Fibroblast of skin of right quadriceps (primary cell): ENCODE data around the gene SDF2L1.
A peak's percentile ranks its signal among the peaks of the same experiment; 100 is the strongest.

ENCODE experiments used
- DNase-seq: peaks from one replicate; pipeline ENCODE4 v3.0.0-alpha.2; 2013

SDF2L1 gene

DNA sequence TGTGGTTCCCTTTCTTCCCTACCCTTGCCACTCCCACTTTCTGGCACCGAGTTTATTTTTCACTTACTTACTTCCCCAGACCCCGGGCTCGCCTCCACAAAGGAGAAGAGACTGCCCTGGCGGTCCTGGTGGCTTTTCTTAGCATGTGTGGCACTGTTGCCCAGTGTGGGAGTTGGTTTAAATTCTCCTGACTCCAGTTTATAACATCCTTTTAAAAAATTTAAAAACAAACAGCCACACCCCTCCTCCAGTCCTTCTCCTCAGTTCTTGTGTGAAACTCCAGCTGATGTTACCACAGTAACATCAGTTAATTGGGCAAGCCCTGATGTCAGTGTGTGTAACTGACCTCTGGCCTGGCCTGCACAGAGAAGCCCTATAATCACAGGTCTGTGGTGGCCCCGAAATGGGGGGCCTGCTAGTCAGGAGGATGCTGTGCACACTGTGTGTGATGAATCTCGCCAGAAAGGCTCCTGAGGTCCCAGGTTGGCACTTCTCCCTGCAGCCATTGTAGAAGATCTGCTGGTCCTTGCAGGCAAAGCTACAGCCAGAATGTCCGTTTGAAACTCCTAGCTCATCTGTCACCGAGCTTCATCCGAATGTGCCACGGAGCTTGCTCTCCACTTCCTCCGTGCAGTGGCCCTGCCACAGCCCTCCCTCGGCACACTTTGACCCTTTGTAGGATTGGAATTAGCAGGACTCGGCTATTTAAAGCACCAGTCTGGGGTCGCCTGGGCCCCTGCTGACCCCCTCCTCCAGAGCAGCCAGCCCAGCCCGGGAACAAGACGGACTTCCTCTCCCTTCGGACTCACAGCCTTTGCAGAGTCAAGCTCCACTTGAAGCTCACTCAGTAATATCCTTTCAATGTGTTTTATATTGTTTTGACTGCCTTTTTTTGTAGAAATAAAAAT lies 19.8 kb upstream of the SDF2L1 start:
- no peak for DNase-seq

DNA sequence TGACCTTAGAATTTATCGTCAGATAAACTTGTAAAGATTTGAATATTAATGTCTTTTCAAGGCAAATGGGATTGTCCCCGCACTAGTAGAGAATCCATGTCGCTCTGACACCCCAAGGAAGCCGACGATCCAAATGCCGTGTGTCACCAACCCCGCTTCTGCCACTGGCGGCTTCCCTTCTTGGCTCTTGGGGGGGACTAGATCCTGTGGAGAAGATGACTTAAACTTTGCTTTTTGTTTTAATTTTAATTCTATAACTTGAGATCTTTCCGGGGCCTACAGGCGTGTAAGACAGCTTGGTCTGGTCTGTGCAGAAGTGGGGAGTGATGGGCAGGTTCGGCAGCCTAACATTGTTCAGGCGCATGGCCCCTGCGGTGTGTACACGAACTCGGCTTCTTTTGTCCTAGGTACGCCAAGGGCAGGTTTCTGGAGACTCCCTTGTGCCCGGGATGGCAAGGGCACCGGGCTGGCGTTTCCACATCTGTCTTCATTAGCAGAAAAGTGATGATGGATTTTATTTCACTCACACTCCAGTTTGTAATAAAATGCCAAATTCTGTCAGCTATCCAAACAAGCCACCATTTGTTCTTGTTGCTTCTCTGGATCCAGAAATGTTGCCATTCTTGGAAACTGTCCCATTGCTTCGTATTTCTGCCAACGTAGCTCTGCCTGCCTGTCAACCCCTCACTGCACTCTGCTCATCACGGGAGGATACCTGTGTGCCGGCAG lies 19.0 kb upstream of the SDF2L1 start:
- no peak for DNase-seq

DNA sequence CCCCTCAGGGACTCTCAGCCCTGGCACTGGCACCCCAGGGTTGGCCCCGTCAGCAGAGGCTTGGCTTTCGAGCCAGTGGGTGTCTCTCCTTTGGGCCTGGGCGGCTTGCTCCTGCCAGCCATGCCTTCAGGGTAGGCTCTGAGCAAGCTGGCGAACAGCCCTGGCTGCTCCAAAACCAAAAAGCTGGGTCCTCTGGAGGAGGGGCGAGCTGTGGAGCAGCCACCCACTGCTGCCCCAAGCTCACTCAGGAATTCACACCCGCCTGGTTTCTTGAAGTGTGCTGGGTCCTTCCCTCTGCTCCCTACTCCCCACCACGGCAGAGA lies 18.5 kb upstream of the SDF2L1 start:
- no peak for DNase-seq

DNA sequence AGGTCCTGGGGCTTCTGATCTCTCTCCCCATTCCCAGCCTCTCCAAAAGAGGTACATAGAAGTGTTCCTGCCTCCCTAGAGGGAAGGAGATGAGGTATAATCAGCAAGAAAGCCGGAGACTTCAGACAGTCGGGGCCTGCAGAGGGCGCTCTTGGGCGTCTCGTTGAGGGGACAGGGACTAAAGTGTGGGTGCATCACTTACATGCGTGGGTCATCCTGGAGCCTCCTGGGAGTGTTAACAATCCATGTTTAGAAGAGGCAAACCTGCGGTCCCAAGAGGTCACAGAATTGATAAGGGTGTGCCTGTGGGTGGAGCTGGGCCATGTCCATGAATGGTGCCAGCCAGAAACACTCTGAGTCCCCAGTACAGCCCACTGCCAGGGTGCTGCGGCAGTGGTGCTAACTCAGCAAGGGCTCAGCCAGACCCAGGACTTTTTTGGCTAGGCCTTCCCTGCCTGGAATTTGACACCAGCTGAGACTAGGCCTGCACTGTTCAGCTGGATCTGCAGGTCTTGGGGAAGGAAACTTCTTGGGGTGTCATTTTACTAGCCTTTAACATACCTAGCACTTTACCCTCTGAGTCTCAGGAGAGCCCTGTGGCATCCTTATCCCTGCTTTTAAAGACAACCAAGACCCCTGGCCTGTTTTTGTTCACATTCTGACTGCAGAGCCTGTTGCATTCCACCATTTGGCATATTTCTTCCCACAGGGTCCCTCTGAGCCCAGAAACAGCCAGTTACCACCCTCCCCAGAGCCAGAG lies 17.8 kb upstream of the SDF2L1 start:
- DNase-seq, result no peak

DNA sequence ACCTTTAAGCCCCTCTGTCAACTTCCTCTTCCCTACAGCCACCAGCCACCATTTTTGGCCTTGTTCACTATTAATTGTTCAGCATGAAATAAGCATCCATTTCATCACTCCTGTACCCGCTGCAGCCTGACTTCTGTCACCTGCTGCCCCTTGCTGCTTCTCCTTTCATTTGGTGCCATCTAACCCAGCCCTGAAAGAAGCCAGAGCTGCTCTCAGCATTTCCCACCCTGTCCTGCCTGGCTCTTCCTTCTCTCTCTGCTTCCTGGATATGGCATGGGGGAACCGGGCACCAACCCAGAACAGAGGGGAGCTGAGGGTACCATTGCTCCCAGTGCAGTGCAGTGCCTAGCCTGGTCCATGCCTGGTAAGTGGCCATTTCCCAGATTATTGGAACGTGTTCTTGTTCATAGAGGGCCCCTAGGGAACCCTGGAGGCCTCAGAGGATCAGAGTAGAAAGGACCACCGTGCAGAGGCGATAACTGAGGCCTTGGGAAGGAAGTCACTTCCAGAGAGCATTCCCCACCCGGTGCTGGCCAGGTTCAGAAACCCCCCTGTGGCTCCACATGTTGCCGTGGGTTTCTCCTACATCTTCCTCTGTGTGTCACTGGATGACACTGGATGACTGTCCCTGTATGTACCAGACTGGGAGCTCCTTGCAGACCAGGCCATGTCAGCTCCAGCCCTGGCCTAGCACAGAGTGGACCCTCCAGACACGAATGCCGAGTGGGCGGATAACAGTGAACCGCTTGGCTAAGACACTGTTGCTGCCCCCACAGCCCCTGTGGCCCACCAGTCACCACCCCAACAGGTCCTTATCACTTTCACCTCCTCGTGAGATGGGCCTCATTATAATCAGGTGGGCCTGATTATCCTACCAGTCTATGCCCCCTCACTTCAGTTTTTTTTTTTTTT lies 17.0 kb upstream of the SDF2L1 start:
- DNase-seq, result no peak

DNA sequence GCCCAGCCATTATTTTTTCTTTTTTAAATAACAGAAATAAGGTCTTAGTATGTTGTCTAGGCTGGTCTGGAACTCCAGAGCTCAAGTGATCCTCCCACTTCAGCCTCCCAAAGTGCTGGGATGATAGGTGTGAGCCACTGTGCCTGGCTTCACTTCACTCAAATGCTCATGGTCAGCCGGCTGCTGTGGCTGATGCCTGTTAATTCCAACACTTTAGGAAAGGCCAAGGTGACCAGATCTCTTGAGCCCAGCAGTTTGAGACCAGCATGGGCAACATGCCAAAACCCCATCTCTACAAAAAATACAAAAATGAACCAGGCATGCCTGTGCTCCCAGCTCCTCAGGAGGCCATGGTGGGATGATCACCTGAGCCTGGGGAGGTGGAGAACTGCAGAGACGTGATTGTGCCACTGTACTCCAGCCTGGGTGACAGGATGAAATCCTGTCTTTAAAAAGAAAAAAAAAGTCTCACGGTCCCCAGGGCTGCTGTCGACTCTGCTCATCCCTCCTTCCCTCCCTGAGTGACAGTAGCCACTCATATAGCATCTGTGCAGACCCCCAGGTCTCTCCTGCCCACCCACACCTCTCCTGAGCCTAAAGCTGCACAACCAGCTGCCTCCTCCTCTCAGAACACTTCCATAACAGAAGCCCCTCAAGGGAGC lies 15.9 kb upstream of the SDF2L1 start:
- DNase-seq, result no peak

DNA sequence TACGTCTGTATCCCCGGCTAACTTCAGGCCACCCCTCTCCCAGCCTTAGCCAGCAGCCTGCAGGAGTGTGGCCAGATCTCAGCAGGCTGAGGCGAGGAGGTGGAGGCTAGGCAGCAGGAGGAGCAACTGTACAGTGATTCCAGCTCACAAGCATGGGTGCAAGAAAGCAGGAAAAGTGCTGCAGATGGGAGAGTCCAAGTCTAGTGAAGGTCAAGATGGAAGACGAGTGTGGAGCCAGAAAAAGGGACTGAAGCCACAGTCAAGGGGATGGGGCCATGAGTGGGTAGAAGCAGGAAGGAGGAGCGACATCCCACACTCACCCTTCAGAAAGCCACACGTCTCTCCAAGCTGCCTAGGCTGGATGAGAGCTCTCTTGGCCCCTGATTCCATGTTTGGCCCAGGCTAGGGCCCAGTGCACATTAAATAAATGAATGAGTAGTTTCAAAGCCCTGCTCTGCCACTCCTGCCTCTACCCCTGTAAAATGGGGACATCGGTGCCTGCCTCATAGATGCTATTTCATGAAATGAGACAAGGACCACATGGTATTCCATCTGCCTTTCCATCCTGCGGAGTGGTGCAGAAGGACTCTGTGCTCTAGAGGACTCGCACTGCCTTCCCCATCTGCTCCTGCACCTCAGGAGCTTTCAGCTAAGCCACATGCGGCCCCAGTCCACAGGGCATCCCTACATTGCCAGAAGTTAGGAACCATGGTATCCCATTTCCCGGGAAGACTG lies 15.2 kb upstream of the SDF2L1 start:
- DNase-seq, result no peak

DNA sequence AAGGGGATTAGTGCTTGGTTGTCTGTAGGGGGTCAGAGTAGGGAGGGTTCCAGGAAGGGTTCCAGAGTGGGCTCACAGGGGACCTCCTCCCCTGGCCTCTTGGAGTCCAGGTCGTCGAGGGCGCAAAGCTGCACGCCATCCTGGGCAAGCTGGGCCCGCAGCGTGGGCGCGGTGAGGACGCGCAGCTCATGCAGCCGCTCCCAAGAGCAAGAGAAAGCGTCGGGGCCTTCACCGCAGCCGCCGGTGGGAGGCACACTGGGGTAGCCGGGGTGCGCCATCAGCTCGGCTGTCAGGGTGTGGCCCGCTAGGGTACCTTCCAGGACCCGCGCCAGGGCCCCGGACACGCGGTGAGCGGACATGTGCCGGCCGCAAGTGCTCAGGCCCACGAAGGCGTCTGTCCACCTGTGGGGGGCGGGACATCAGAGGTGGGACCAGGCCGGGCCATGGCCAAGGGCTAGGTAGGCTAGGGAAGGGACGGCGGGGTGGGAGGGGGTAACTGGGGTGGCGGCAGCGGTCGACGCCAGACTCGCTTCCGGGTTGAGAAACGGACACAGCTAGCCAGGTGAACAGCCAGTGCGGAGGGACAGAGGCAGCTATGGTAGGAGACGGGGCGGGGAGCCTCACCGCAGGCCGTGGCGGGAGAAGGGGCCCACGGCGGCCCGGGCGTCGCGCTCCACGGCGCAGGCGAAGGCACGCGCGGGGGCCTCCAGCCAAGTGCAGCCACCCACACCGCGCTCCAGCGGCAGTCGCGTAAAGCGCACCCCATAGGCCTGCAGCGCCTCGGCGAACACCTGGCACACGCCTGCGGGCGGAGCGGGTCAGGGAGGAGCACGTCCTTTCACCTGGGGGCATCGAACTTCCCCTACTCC lies 13.5 kb upstream of the SDF2L1 start:
- DNase-seq, result no peak

DNA sequence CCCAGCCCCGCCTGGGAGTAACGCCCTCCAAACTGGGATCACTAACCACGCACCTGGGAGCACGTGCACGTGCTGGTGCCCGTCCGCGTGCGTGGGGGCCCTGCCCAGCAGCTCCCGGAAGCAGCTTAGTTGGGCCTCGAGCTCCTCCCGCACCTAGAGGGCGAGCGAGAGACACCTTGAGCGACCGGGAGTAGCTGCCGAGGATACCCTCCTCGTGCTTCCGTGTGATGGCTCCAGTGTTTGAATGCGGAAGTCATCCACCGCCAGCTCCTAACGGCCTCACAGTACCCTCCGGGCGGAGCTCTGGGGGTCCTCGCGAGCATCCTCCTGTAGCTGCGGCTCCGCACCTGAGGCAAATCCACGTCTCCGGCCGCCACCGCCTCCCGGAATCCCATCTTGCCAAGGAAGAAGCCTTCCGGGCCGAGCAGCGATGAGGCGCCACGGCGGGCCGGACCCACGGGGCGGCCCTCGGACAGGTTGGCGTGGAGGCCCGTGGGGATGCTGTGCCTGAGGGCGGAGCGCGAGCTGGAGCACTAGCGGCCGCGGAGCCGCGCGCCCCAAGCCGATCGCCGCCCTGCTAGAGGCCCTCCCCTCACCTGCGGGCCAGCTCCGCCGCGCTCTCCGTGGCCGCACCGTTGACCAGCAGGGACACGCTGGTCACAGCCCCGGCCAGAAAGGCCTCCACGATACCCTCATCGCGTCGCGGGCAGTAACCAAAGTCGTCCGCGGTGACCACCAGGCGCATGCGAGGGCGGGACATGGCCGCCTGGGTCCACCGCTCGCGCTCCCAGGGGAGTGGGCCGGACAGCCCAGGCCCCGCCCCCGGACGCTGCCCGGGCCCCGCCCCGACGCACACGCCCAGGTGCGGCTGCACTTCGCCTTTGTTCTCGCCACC lies 12.6 kb upstream of the SDF2L1 start, which contains the start of gene YDJC:
Gene YDJC (minus strand): TSS at position 768 of the 895 bp plus-strand sequence. CDS start 8 bp downstream, at position 760.
- peak; percentile 88 for DNase-seq

DNA sequence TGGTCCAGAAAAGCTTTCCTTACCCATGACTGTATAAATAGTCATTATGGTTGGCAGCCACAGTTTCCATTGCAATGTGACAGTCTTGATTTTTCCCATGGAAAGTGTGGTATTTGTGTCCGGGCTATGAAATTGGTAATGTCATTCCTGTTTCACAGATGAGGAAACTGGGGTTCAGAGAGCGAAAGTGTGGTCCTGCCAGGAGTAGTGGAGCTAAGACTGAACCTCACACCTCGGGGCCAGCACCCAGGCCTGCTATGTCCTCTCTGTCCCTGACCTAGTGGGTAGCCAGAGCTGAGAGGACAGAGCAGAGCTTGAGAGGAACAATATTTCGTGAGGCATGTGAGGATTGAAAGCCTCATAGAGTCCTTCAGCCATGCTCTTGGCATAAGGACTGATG lies 11.1 kb upstream of the SDF2L1 start:
- no peak for DNase-seq

DNA sequence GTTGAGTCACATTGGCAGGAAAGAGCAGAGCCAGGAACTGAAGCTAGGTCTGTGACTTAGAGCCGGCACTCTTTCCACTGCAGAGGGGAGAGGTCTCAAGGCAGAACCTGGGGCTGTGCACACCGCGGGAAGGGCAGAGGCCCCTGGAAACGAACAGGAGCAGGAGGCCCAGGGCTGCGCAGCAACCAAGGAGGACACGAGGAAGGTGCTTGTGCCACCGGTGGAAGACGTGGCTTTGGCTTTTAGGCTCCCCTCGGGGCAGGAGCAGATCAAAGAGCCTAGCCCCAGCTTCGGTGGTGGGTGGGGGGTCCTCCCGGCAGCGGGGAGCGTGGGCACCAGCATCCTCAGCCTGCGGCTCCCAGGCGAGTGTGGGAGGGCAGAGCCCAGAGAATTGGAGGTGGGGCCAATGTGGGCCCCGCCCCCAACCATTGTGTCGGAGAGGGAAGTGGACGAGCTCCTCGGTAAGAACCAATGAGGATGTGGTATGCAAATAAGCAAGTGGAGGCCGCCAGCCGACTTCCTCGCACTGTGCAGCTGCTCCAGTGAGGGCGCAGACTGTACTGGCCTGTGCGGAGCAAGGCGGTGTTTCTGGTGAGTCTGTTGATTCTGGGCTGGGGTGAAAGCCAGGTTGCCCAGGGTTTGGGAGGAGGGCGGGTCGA lies 9.7 kb upstream of the SDF2L1 start, which contains the start of gene CCDC116:
Gene CCDC116 (plus strand): TSS at position 524 of the 659 bp plus-strand sequence. CDS start 422 bp downstream, outside the sequence.
- no peak for DNase-seq

DNA sequence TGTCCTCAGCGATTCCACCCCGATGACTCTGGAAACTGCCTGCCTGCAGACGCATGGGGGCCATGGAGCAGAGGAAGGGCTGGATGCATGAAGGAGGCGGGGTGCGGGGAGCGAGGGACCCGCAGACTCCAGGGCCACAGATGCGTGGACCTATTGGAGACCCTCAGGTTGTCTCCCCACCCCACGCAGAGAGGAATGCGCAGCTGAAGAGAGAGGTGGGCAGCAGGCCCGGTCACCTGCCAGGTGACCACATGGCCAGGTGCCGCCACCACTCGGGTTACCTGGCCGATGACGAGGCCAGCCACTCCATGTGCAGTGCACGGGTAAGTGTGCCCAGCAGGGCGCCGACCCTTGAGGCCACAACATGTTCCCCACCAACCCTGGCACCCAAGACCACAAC lies 9.2 kb upstream of the SDF2L1 start:
- DNase-seq, result no peak

DNA sequence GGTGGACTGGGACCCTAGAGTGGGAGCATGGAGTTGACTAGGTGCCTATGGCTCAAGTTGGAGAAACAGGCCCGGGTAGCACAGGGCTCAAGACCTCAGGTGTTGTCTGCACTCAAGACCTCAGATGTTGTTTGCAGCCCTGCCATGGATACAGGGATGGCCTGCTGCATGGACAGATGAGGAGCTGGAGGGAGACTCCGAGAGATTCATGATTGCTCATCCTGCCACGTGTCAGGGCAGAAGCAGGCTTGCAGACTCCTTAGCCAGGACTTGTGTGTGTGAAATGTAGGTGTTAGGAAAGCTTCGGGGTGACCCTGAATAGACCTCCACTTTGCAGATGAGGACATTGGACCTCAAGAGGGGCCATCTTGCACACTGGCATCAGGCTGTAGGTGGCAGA lies 8.6 kb upstream of the SDF2L1 start:
- DNase-seq, result no peak

DNA sequence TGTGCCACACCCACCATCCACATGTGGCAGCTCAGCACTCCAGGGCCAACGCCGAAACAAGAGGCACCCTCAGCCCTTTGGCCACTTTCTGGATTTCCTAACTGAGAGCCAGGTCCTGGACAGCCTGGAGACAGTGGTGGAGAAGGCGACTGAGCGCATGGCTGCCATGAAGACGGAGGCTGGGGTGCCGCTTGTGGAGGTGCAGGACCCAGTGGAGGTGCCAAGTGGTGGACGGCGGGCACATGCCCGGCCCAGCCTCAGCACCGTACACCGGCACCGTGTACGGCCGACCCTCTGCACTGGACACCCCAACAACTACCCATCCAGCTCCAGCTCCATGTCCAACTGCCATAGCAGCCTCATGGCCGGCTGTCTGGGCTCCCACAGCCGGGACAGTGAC lies 8.0 kb upstream of the SDF2L1 start:
- no peak for DNase-seq

DNA sequence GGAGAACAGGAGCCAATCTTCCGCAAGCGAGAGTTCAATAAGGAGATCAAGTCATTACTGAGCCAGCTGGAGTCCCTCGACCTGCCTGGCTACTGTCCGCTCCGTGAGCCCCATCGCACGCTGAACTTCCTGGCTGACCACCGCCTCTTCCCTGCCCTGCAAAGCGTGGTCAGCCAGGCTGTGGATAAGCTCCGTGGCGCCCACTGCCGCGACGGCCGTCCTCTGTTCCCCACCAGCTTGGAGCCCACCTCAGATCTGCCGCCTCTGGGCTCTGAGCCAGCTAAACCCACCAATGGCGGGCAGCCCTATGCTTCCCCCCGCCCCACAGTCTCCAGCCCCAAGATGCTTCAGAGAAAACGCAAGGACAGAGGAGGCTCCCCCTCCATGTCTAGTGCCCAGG lies 7.3 kb upstream of the SDF2L1 start:
- no peak for DNase-seq

DNA sequence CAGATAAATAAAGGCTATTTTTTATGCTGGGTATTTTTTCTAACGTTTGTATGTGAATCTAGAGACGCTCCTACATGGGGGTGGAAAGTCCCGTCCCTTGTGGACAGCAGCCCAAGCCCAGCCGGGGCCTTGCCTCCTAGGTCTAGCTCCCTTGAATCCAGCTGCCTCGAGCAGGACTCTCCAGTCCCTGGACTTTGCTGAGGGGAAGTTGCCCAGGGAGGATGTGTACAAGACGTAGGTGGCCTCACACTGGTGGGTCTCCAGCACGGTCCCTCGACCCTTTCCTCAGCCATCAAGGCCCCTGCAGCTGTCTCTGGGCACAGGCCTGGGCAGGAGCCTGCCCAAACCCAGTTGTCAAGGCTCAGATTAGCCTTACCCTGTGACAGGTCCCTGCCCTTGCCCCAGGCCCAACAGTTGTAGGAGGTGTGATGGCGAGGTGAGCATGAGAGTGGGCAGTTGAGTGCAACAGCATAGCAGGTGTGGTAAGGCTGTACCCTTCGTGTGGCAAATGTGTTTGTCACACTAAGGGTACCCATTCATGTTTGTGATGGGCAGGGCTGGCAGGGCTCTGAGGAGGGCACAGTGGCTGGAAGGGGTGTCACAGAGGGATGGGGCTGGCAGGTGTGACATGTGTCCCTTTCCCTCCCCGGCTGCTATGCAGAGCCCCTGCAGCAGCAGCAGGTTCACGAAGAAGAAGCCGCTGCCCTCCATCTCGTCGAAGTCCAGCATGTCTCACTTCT lies 6.2 kb upstream of the SDF2L1 start:
- no peak for DNase-seq

DNA sequence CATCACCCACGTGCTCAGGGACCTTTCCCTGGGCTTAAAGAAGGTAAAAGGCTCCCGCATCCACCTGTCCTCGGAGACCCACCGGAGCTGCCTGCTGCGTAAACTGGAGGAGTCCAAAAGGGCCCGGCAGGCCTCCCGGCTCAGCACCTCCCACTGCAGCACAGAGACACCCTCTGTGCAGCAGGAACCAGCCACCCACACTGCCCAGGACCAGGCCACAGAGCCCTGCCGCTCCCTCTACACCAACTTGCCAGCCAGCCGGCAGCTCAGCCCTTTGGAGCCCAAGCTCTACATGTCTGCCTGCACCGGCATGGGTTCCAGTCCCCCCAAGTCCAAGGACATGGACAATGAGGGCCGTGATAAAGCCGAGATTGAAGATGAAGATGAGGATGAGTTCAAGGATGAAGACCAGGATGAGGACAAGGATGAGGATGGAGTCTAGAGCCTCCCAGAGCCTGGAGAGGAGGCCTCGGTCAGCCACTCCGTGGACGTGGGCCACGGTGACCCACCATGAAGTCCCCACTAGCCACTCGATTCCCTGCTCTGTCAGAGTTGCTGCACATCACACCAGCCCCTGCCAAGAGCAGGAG lies 5.4 kb upstream of the SDF2L1 start:
- DNase-seq, result no peak
